ENCODE results near the gene CLSTN1.

Gene CLSTN1

GRCh38 chr1:9823943-9824701, at the start of gene CLSTN1:
Gene CLSTN1, minus strand, starts transcription at chr1:9823965. Its CDS starts 232 bp downstream, at chr1:9823733.
- peak; percentile 93 for DNase-seq

GRCh38 chr1:9873385-9873784, 49.6 kb upstream of the CLSTN1 start:
- DNase-seq = no peak

GRCh38 chr1:9872430-9873165, 48.8 kb upstream of the CLSTN1 start:
- no peak for DNase-seq

GRCh38 chr1:9871707-9872425, 48.1 kb upstream of the CLSTN1 start:
- DNase-seq = no peak

- DNase-seq = no peak
These were observed 47.3 kb upstream of the CLSTN1 start for GRCh38 chr1:9871021-9871420.

GRCh38 chr1:9870572-9870971, 46.8 kb upstream of the CLSTN1 start:
- DNase-seq = no peak

- DNase-seq = no peak
These were observed 46.1 kb upstream of the CLSTN1 start for GRCh38 chr1:9869831-9870251.

GRCh38 chr1:9868244-9868590, 44.5 kb upstream of the CLSTN1 start:
- DNase-seq = no peak

- DNase-seq = peak; percentile 87
These were observed 43.9 kb upstream of the CLSTN1 start for GRCh38 chr1:9867408-9868243.

GRCh38 chr1:9866836-9867235, 43.1 kb upstream of the CLSTN1 start:
- DNase-seq = no peak

GRCh38 chr1:9865724-9866123, 42.0 kb upstream of the CLSTN1 start:
- DNase-seq = no peak

GRCh38 chr1:9863371-9863770, 39.6 kb upstream of the CLSTN1 start:
- no peak for DNase-seq

GRCh38 chr1:9861360-9861759, 37.6 kb upstream of the CLSTN1 start:
- no peak for DNase-seq

GRCh38 chr1:9860887-9861286, 37.1 kb upstream of the CLSTN1 start:
- DNase-seq = no peak

GRCh38 chr1:9859281-9860014, 35.7 kb upstream of the CLSTN1 start:
- no peak for DNase-seq

- no peak for DNase-seq
These were observed 34.7 kb upstream of the CLSTN1 start for GRCh38 chr1:9858293-9859035.

- DNase-seq = no peak
These were observed 31.4 kb upstream of the CLSTN1 start for GRCh38 chr1:9855186-9855585.

GRCh38 chr1:9853249-9853595, 29.5 kb upstream of the CLSTN1 start:
- DNase-seq = no peak

GRCh38 chr1:9852410-9853248, 28.9 kb upstream of the CLSTN1 start:
- no peak for DNase-seq

GRCh38 chr1:9852004-9852403, 28.2 kb upstream of the CLSTN1 start:
- DNase-seq = no peak
